Dedifferentiated amniotic fluid mesenchymal stem cell (primary cell): ENCODE data around the gene ADAT3.

Experiments used
- DNase-seq: peaks from one replicate; pipeline ENCODE4 v3.0.0-alpha.2; 2016; ENCODE audit errors: extremely low spot score

Gene ADAT3

DNA sequence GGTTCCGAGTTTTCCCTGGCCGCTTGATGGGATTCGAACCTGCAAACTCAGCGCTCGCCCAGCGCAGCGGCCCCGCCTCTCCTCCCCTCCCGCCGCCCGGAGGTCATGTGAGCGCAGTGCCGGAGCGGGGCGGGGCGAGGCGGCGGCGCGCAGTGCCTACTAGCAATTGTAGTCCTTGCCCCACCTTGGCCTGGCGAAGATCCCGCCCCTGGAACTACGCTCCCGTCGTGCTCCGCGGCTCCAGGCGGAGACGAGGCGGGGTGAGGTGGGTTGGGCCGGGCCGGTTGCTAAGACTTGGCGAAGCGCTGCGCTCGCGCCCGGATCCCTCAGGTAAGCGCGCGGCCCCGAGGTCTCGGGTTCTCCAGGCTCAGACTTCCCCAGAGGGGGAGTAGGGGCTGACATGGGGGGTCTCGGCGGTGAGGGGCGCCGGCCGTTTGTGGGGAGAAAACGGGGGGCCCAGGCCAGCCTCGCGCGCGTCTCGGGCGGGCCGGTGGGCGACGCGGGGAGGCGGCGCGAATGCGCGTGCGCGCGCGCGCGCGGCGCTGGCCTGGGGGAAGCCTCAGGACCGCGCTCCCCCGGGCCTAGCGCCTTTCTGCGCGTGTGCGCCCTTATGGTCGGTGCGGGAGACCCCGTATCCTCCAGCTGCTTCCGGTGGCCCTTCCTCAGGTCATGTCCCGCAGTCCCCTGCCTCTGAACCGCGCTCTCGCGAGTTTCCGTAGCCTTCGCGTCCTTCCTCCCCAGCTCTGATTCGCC, at the start of gene ADAT3, which contains the start of gene SCAMP4:
Gene ADAT3, plus strand, starts transcription at position 290 of the 753 bp plus-strand sequence. CDS start 6,649 bp downstream, outside the sequence.
Gene SCAMP4, plus strand, starts transcription at position 290 of the 753 bp plus-strand sequence. CDS start 9,621 bp downstream, outside the sequence.
- DNase-seq: peak; percentile 97

DNA sequence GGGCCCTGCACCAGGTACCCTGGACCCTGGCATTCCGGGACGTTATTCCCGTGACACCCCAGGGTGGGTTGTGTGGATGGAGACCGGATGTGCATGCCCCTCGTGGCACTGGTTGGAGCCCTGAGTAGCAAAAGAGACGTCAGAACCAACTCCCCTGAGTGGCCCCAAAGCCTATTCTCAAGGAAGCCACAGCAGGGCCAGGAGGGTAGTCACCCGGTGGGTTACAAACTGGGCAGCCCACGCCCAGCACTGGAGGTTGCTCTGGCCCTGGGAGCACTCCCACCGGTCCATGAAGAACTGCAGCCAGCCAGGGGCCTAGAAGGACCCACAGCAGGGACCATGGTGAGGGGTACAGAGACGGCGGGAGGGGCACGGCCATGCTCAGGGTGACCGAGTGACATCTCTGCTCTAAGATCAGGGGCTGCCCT, 49.4 kb upstream of the ADAT3 start:
- DNase-seq: no peak

DNA sequence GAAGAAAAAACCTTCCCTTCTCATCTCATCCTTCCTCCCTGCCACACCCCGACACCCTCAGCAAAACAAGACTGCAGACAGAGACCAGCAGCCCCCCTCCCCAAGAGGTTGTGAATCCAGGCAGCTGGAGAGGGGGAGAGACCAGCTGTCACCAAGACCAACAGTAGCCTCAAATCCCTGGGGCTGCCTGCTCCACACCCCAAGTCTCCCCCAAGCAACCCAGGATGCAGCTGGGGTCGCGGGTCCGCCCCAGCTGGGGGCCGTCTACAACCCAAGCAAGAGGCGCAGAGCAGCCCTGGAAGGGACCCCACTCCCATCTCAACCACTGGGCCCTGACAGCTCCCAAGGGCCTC, 48.9 kb upstream of the ADAT3 start:
- no peak for DNase-seq

DNA sequence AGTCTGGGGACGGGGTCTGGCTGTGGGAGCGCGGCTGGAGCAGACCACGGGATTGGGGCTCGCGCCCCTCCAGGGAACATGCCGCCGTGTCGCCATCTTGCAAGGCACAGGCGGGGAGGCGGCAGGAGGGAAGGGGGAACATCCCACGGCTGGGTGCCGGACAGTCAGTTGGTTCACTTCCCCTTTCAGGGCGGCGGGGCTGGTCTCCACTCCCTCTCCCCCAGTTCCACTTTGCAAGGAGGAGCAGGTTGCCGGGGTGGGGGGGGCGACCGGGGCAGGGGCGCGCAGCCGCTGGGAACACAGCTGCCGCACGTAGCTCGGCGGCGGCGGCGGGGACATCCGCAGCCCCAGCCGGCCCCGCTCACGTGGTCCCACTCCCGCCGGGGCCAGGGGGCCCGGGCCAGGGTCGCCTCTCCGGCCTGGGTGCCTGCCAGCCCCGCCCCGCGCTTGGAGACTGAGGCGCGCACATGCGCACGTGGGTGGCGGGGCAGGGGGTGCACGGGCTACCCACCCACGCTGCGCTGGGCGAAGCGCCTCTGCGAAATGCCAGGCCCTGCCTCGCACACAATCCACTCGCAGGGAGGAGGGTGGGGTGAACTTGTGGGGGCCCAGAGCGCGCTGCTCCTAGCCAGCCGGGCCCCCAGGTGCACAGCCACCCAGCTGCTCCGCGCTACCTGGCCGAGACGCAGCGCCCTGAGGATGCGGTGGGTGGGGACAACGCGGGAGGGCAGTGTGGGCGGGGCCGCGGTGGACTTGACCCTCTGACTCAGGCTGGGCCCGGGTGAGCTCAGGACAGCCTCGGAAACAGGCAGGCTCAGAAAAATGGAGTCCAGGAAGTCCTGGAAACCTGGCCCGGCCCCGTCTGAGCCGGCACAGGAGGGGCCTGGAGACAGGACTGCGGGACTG, 48.2 kb upstream of the ADAT3 start:
- peak; percentile 36 for DNase-seq

DNA sequence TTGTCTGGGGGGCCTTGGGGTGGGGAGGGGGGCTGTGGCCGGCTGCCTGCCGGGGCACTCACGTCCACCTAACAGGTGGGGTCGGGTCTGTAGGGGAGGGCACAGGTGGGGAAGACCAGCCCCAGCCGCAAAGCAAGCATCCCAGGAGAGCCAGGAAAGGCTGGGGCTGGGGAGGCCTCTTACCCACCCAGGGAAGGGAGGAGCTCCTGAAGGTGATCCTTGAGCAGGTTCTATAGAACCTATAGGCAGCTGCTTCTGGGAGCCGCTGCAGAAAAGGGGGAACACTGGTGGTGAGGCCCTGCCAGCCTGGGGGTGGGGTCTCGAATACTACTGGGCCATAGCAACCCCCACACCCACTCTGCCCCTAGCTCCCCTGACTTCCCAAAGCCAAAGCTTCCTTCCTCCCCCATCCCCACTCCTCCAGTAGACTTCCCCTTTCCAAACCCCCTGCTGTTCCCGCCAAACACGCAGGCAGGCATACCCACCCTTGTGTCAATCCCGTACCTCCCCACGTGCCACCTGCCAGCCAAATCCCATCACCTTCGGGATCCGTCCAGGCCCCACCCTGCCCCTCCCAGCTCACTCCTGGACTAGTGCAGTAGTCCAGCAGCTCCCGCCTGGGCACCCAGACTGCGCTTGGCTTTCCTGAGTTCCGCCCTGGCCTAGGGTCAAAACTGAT, 47.4 kb upstream of the ADAT3 start:
- DNase-seq: no peak

DNA sequence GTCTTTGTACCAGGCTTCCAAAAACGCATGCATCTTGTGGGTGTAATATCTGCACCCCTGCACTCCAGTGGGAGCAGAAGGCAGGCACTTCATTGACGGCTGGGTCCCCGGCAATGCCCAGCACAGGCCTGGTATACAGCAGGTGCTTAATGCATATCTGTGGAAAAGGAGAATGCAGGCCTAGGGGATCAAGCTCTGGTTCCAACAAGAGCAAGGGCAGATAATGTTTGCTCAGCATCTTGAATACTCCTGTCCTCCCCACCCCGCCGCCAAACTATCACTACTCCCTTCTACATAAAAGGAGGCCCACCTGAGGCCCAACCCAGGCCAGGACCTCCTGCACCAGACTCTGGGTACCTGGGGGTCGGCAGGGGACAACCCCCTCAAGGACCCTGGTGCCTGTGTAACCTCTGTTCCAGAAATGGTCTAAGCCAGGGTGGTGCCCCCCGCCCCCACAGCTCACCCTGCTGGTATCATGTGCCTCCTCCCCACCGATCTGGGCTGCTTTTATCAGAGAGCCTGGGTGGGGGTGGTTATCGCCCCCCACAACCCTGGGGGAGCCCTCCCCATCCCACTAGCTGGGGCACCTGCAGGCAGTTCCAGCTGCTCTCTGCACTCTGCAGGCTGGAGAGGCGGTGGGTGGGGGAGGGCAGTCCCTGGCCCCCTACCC, 46.7 kb upstream of the ADAT3 start:
- no peak for DNase-seq

DNA sequence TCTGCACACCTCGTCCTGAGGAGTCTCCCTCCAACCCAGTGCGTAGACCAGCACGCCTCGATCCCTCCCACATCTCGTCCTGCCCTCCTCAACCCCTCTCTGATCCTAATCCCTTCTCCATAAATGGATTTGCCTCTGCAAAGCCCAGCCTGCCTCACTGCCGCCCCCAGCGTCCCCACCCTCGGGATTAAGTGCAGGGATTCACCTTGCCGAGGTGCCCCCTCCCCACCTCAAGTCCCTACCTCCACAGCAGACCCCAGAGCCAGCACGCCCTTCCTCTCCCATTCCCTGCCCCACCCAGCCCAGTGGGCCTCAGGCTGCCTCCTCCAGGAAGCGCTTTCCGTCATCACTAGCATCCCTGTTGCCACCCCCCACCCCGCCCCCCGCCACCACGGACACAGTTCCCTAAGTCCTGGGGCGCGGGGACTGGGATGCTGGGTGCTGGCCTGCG, 45.8 kb upstream of the ADAT3 start:
- DNase-seq: no peak

DNA sequence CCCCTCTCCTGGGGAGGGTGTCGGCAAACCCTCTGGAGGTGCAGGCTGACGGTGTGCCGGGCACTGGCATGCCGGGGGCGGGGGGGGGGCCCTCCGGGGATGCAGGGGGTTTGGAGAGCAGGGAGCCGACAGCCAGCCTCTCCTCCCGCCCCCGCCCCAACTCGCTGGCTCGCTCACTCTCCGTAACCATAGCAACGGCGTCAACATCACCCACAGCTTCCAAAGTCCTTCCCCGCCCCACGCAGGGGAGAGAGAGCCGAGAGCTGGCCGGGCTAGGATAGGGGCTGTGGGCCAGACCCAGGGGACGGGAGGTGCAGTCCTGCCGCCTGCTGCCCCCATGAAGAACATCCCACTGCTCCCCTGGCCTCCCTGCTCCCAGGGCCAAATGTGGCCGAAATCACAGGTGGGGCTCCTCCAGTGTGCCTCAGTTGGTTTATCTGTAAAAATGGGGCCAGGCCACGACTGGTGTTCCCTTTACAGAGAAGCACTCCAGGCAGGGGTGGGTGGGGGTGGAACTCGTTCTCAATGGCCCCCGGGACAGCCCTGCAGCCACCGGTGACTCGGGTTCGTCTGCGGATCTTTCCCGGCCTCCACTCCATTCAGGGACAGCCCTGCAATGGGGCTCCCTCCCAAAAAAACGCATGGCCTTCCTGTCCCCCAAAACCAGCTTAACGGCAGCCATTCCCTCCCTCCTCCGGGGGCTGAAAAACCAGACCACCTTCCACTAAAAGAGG, 45.0 kb upstream of the ADAT3 start:
- peak; percentile 76 for DNase-seq

DNA sequence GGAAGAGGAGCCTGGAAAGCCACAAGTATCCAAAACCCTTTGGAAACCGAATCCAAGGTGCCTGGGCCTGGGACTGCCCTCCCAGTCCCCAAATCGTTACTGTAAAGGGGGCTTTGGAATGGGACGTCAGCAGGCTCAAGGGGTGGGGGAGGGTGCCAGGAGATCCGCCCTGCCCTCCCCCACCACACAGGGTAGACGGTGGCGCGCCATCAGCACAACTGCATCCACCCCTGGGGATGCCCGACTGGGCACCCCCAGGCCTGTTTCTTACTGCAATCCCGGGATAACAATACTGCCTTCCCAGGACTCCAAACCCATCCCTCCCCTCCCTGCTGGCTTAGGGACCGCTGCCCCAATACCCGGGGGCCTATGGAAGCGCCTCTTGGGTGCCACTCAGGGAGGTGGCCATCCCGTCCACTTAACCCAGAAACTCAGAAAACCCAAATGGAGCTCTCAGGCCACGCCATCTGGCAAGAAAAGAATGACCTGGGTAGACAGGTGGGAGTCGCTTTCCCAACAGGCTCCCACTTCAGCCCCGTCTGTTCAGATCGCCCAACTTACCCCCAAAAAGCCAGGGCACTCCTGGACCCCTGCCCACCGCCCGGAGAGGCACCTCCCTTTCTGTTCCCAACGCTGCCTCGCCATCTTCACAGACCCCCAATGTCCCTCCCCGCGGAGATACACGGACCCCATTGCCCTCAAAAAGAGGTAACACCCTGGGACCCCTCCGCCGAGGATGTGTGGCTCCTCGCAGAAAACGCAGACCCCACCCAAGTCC, 44.2 kb upstream of the ADAT3 start:
- DNase-seq: no peak

DNA sequence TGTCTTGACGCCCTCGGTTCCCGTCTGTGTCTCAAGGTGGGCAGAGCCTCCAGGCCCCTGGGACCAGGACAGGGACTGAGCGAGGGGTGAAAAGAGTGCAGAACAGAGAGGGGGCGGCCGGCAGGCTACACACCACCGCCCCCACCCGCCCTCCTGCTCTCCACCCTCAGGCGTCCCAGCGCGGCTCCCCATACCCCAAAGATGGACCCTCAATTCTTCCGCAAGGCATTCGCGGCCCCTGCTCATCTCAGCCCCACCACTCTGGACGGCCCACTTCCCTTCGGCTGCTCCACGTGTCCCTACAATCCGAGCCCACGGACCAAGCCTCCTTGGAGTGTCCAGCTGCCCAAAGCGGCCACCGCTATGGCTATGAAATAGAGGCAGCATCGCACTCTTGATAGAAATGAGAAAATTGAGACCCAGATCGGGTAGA, 43.6 kb upstream of the ADAT3 start:
- no peak for DNase-seq

DNA sequence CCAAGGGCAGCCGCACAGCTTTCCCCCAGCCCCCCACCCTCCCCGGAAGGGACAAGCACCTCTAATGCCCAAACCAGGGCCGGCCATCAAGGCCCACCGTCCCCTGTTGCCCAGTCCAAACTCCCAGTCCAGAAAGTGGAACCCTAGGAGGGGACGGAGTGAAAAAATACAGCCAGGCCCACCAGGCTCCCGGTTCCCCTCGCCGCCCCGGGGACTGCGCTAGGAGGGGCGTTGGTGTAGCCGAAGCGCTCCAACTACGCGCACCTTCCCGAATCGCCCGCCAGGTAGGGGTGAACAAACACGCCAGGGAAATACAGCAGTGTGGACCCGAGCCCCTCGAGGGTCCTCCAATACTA, 43.2 kb upstream of the ADAT3 start:
- DNase-seq: no peak

DNA sequence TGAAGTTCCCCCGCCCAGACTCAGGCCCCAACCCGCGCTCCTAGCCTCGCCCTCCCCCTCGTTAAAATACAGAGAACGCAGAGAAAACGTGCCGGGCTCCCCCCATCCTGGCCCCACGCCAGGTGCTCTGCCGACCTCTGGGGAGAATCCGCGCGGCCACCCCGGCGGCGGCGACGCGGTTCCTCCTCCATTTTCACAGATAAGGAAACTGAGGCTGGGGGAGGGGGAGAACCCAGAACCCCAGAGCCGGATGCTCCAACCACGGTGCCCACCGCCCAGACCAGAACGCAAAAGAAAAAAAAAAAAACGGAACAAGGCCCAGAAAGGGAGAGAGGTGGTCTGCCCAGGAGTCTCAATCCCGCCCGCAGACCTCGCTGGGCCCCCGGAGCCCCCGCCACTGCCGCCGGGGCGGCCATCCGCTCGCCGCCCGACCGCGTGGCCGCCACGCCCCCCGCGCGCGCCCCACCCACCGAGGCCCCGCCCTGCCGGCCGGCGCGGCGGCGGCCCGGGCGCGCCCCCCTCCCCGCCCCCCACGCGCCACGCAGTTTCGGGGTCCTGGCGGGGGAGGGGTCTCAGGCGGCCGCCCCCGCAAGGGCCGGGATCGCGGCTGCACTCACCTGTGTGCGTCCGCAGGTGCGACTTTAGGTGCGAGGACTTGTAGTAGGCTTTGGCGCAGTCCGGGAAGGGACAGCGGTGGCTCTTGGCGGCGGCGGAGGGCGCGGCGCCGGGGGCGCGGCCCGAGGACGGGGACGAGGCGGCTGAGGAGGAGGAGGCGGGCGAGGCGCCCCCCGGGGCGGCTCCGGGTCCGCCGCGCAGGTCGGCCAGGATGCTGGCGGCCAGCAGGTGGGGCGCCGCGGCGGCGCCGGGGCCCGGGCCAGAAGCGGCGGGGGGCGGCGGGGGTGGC, 42.5 kb upstream of the ADAT3 start:
- DNase-seq: no peak

DNA sequence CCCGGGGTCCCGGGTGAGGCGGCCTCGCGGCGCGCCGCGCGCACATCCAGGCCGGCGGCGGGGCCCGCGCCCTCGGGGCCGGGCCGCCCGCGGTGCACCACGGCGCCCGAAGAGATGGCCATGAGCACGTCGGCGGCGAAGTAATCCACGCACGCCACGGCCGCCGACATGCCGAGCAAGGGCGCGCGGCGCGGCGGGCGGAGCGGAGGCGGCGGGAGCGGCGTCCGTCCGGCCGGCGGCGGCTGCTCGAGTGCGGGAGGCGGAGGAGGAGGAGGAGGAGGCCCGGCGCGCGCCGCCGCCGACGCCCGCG, 41.9 kb upstream of the ADAT3 start, which contains the start of gene KLF16:
Gene KLF16, minus strand, starts transcription at position 252 of the 310 bp plus-strand sequence. Its CDS starts 82 bp downstream, at position 170.
- no peak for DNase-seq

DNA sequence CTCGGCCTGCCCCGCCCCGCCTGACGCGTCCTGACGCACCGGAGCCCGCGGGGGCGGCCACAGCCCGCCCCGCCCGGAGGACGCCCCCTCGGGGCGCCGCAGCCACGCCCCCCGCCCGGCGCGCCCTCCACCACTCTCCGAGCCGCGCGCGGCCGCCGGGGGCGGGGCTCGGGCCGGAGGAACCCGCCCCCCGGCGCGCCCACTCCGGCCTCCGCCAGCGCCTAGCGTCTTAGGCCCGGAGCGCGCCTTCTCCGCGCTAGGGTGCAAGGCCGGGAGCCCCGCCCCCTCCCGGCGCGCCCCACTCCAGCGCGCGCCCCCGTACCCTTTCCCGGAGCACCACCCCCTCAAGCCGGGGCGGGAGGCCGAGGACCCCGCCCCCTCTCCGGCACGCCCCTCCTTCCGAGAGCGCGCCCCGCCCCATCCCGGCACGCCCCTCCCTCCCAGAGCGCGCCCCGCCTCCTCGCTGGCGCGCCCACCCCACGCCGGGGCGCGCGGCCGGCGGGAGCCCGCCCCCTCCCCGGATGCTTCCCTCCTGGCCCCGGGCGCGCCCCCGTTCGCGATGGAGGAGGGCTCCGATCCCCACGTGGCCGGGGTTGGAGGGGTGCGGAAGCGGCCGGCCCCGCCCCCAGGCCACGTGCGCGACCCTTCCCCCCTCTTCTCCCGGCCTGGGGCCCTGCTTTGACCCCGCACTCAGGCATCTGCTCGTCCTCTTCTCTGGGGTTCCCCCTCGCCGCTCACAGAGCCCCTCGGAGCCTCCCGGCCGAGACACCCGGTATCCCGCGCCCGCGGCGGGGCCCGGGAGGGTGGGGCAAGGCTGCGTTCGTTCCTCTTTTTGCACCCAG, 41.3 kb upstream of the ADAT3 start:
- peak; percentile 83 for DNase-seq

DNA sequence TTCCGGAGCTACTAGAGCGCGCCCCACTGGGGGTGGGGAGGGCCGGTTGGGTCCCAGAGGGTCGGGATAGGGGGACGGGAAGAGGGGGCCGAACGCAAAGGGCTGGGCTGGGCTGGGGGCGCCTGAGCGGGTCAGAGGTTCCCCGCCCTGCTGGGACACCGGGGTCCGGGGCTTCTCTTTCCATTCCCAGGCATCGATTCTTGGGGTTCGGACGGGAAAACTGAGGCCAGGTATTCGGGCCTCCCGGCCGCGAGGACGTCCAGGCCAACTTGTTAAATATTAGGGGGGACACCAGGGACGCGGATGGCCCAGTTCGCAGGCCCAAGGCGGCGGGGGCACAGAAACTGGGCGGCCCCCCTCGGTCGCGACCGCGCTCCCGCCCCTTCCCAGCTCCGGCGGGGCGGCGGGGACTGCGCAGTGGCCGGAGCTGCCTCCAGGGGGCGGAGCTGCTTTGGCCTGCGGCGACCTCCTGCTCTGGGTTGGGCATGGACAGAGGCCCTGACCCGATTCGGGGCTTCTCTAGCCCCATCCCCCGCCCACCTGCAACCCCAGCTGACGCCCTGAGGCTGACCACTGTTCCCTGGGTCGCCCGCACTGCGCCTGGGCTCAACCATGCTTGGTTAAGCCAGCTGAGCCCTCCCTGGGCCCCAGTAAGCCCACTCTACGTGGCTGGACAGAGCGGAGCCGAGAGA, 40.6 kb upstream of the ADAT3 start:
- no peak for DNase-seq

DNA sequence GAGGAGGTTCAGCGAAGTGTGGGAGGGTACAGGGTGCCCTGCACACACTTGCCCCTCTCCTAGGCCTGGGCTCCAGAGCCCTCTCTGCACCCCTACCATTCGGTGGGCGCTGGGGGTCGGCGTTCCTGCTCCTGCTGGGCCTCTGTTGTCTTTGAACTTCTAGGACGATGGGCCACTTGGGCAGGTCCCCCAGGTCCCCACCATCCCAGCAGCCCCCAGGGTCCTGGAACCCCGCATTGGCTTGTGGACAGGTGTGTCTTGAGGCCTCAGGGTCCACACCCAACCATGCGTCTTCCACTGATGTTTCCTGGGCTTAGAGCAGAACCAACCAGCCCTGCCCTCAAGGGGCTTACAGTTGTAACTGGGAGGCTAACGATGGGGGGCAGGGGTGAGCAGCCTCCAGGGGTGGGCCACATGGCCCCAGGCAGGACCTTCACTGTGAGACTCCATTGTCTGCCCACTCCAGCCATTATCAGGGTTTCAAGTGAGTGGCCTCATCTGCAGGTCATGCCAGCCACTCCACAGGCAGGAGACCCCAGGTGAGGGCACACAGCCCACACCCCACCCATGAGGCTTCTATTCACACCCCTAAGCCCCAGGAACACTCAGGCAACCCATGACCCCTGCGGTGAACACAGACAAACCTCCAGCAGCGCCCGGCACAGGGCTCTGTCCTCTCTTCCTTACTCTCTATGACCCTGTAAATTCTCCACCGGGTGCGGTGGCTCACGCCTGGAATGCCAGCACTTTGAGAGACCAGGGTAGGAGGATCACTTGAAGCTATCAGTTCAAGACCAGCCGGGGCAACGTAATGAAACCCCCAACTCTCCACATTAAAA, 39.8 kb upstream of the ADAT3 start:
- DNase-seq: no peak
